ENCODE data around the gene IRAK4. TPM values are rescaled to one million over a fixed set of nuclear protein-coding genes. Genes with fewer than 3 reads are reported as not detected.
"Not testable (repeated sequence)": the region's sequence is repeated elsewhere in the genome, so short reads cannot be mapped to it uniquely, and the experiment has no call there.

Gene IRAK4
- total and polyA plus RNA-seq, 4 donors: 9.8 to 18.5 (median 11.3) TPM

DNA sequence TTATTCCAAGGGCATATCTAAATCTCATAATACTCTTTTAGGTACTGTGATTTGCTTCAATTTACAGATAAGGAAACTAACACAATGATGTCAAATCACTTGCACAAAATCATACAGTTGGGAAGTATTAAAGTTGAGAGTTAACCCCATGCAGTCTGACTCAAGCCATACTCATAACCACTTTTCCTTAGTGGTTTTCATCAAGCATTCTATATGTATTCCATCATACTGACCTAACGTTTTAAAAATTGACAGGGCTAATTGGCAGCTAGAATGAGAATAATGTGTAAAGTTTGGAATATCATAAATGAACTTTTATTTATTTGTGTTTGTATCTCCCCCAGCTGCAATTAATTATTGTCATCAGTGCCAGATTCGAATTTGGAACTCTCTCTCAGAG is 21.1 kb upstream of the IRAK4 start:
- no peaks in the 10 kb centered on the region for H3K9me3 ChIP-seq (ENCODE audit: control insufficient read depth, insufficient read depth, low read length)
- H3K4me3 ChIP-seq (ENCODE audit: low read depth, low read length): no peak overlapping the region
- H3K27me3 ChIP-seq (ENCODE audit: control insufficient read depth, insufficient read depth, low read length): no peaks in the 10 kb centered on the region
- no peak for DNase-seq (ENCODE audit: low read depth in 4 of 6, low spot score in 6 of 6)
- no peaks in the 10 kb centered on the region for H3K4me1 ChIP-seq (ENCODE audit: control insufficient read depth, insufficient read depth, low read length)
- H3K36me3 ChIP-seq (ENCODE audit: control insufficient read depth, insufficient read depth, low read length): peaks cover 4% of the 10 kb centered on the region
- H3K27ac ChIP-seq (ENCODE audit: low read depth, low read length): no peak overlapping the region
- WGBS (ENCODE audit: insufficient coverage): no CpG with 5 or more reads among the region's 2 CpGs

DNA sequence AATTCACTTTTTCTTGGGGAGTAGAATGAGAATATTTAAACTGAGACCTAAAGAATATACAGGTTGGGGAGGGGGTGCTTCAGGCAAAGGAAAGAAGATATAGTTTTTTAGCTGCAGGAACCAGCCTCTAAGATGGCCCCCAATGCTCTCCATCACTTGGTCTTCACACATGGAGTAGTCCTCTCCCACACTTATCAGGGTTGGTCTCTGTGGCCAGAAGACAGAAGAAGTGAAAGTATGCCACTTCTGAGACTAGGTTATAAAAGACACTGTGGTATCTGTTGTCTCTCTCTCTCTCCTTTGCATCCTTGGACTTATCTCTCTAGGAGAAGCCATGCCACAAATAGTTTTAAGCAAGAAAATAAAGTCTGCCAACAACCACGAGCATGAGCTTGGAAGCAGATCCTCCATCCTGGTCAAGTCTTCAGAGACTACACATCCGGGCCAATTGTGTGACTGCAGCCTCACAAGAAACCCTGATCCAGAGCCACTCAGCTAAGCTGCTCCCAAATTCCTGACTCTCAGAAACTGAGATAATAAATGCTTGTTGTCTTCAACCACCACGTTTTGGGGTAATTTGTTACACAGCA is 18.1 kb upstream of the IRAK4 start:
- Histone ChIP-seq H3K27me3 (ENCODE audit: control insufficient read depth, insufficient read depth, low read length) (no peaks in the 10 kb centered on the region), H3K36me3 (ENCODE audit: control insufficient read depth, insufficient read depth, low read length) (peaks cover 2% of the 10 kb centered on the region), H3K9me3 (ENCODE audit: control insufficient read depth, insufficient read depth, low read length) (no peaks in the 10 kb centered on the region), H3K4me1 (ENCODE audit: control insufficient read depth, insufficient read depth, low read length) (no peaks in the 10 kb centered on the region), H3K4me3 (ENCODE audit: low read depth, low read length) (no peak overlapping the region), H3K27ac (ENCODE audit: low read depth, low read length) (no peak overlapping the region)
- no peak for DNase-seq (ENCODE audit: low read depth in 4 of 6, low spot score in 6 of 6)
- 100% methylated on average over 1 of the region's 3 CpGs for WGBS (ENCODE audit: insufficient coverage)

- Histone ChIP-seq H3K27ac (ENCODE audit: low read depth, low read length) (no peak overlapping the region), H3K36me3 (ENCODE audit: control insufficient read depth, insufficient read depth, low read length) (no peaks in the 10 kb centered on the region), H3K9me3 (ENCODE audit: control insufficient read depth, insufficient read depth, low read length) (no peaks in the 10 kb centered on the region), H3K4me1 (ENCODE audit: control insufficient read depth, insufficient read depth, low read length) (no peaks in the 10 kb centered on the region), H3K4me3 (ENCODE audit: low read depth, low read length) (no peak overlapping the region), H3K27me3 (ENCODE audit: control insufficient read depth, insufficient read depth, low read length) (no peaks in the 10 kb centered on the region)
- no peak for DNase-seq (ENCODE audit: low read depth in 4 of 6, low spot score in 6 of 6)
Measured at GRCh38 chr12:43742106-43742505, 16.6 kb upstream of the IRAK4 start.

DNA sequence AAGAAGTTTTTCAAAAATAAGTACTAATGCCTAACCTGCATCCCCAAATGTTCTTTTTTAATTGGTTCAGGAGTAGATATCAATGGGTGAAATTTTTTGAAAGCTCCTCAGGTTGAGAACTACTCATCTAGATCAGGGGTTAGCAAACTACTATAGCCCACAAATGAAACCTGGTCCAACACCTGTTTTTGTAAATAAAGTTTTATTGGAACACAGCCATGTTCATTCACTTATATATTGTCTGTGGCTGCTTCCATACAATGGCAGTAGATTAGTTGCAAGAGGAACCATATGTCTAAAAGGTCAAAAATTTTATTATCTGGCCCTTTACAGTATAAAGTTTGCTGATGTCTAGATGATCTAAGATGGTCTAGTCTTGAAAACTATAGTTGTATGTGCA is 13.9 kb upstream of the IRAK4 start:
- no peaks in the 10 kb centered on the region for H3K27me3 ChIP-seq (ENCODE audit: control insufficient read depth, insufficient read depth, low read length)
- H3K36me3 ChIP-seq (ENCODE audit: control insufficient read depth, insufficient read depth, low read length): peaks cover 4% of the 10 kb centered on the region
- DNase-seq (ENCODE audit: low read depth in 4 of 6, low spot score in 6 of 6): no peak
- H3K4me1 ChIP-seq (ENCODE audit: control insufficient read depth, insufficient read depth, low read length): no peaks in the 10 kb centered on the region
- no peak overlapping the region for H3K27ac ChIP-seq (ENCODE audit: low read depth, low read length)
- H3K9me3 ChIP-seq (ENCODE audit: control insufficient read depth, insufficient read depth, low read length): no peaks in the 10 kb centered on the region
- no peak overlapping the region for H3K4me3 ChIP-seq (ENCODE audit: low read depth, low read length)

- Histone ChIP-seq H3K4me3 (ENCODE audit: low read depth, low read length) (no peak overlapping the region), H3K36me3 (ENCODE audit: control insufficient read depth, insufficient read depth, low read length) (peaks cover 4% of the 10 kb centered on the region), H3K27ac (ENCODE audit: low read depth, low read length) (no peak overlapping the region), H3K27me3 (ENCODE audit: control insufficient read depth, insufficient read depth, low read length) (no peaks in the 10 kb centered on the region), H3K4me1 (ENCODE audit: control insufficient read depth, insufficient read depth, low read length) (no peaks in the 10 kb centered on the region), H3K9me3 (ENCODE audit: control insufficient read depth, insufficient read depth, low read length) (no peaks in the 10 kb centered on the region)
- 100% methylated on average over 3 of the region's 5 CpGs for WGBS (ENCODE audit: insufficient coverage)
- DNase-seq (ENCODE audit: low read depth in 4 of 6, low spot score in 6 of 6): no peak
Measured at GRCh38 chr12:43749016-43749415, 9.7 kb upstream of the IRAK4 start.

- H3K27me3 ChIP-seq (ENCODE audit: control insufficient read depth, insufficient read depth, low read length): no peaks in the 10 kb centered on the region
- no peak overlapping the region for H3K27ac ChIP-seq (ENCODE audit: low read depth, low read length)
- H3K4me3 ChIP-seq (ENCODE audit: low read depth, low read length): no peak overlapping the region
- H3K36me3 ChIP-seq (ENCODE audit: control insufficient read depth, insufficient read depth, low read length): peaks cover 4% of the 10 kb centered on the region
- H3K9me3 ChIP-seq (ENCODE audit: control insufficient read depth, insufficient read depth, low read length): no peaks in the 10 kb centered on the region
- no CpG with 5 or more reads among the region's 3 CpGs for WGBS (ENCODE audit: insufficient coverage)
- no peaks in the 10 kb centered on the region for H3K4me1 ChIP-seq (ENCODE audit: control insufficient read depth, insufficient read depth, low read length)
- DNase-seq (ENCODE audit: low read depth in 4 of 6, low spot score in 6 of 6): no peak
Measured at GRCh38 chr12:43750814-43751213, 7.9 kb upstream of the IRAK4 start.

DNA sequence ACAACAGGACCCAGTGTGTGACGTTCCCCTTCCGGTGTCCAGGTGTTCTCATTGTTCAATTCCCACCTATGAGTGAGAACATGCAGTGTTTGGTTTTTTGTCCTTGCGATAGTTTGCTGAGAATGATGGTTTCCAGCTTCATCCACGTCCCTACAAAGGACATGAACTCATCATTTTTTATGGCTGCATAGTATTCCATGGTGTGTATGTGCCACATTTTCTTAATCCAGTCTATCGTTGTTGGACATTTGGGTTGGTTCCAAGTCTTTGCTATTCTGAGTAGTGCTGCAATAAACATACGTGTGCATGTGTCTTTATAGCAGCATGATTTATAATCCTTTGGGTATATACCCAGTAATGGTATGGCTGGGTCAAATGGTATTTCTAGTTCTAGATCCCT is 7.4 kb upstream of the IRAK4 start:
- not testable (repeated sequence) for DNase-seq (ENCODE audit: low read depth in 4 of 6, low spot score in 6 of 6); H3K9me3 ChIP-seq (ENCODE audit: control insufficient read depth, insufficient read depth, low read length); H3K4me3 ChIP-seq (ENCODE audit: low read depth, low read length); H3K27me3 ChIP-seq (ENCODE audit: control insufficient read depth, insufficient read depth, low read length); H3K36me3 ChIP-seq (ENCODE audit: control insufficient read depth, insufficient read depth, low read length); H3K4me1 ChIP-seq (ENCODE audit: control insufficient read depth, insufficient read depth, low read length); H3K27ac ChIP-seq (ENCODE audit: low read depth, low read length)
- no CpG with 5 or more reads among the region's 6 CpGs for WGBS (ENCODE audit: insufficient coverage)

- no peak for DNase-seq (ENCODE audit: low read depth in 4 of 6, low spot score in 6 of 6)
- peaks cover 2% of the 10 kb centered on the region for H3K36me3 ChIP-seq (ENCODE audit: control insufficient read depth, insufficient read depth, low read length)
- no peaks in the 10 kb centered on the region for H3K27me3 ChIP-seq (ENCODE audit: control insufficient read depth, insufficient read depth, low read length)
- H3K9me3 ChIP-seq (ENCODE audit: control insufficient read depth, insufficient read depth, low read length): no peaks in the 10 kb centered on the region
- WGBS (ENCODE audit: insufficient coverage): no CpG with 5 or more reads among the region's 3 CpGs
- H3K4me1 ChIP-seq (ENCODE audit: control insufficient read depth, insufficient read depth, low read length): no peaks in the 10 kb centered on the region
- H3K4me3 ChIP-seq (ENCODE audit: low read depth, low read length): no peak overlapping the region
- H3K27ac ChIP-seq (ENCODE audit: low read depth, low read length): no peak overlapping the region
Measured at GRCh38 chr12:43754015-43754414, 4.7 kb upstream of the IRAK4 start.

DNA sequence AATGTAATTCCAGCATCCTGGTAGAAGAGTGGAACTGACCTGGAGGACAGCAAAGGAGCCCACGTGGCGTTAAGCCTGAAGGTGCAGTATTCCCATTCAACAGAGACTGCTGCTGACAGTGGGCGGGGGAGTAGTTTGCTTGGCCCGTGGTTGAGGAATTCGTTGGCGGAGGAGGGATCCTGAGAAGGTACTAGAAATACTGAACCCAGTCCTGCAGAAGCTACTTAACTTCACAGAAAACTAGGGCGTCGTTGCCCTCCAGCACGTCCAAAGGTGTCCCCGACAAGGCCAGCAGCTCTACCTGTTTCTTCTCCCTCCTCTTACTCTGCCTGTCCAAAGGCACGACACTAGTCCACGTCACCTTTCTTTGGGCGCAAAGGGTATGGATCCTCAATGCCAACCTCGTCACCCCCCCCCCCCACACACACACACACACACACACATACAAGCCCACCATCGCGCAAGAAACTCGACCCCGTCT is 464 bp upstream of the IRAK4 start:
- 2% methylated on average over 12 of the region's 18 CpGs for WGBS (ENCODE audit: insufficient coverage)
- peak overlapping the region; percentile 92 for H3K4me3 ChIP-seq (ENCODE audit: low read depth, low read length)
- no peaks in the 10 kb centered on the region for H3K9me3 ChIP-seq (ENCODE audit: control insufficient read depth, insufficient read depth, low read length)
- H3K27me3 ChIP-seq (ENCODE audit: control insufficient read depth, insufficient read depth, low read length): no peaks in the 10 kb centered on the region
- H3K4me1 ChIP-seq (ENCODE audit: control insufficient read depth, insufficient read depth, low read length): peaks cover 7% of the 10 kb centered on the region
- peak in 2 of 6 donors; percentile 19 to 77 for DNase-seq (ENCODE audit: low read depth in 4 of 6, low spot score in 6 of 6)
- peak overlapping the region; percentile 17 for H3K27ac ChIP-seq (ENCODE audit: low read depth, low read length)
- H3K36me3 ChIP-seq (ENCODE audit: control insufficient read depth, insufficient read depth, low read length): no peaks in the 10 kb centered on the region

DNA sequence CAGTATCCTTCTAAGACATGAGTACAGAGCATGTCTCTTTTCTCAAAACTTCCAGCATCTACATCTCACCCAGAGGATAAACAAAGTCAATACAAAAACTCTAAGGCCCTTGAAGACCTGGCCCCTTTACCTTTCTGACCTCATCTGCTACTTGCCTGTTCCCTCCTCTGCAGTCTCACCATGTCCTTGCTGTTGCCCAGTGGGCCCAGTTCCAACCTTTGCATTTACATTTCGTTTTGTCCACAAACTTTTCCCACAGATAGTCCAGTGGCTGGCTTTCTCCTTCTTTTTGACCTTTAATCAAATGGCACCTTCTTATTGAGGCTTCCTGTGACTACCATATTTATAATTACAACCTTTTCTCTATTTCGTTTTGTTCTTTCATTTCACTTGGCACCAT is 1.6 kb downstream of the IRAK4 start:
- Histone ChIP-seq H3K36me3 (ENCODE audit: control insufficient read depth, insufficient read depth, low read length) (no peaks in the 10 kb centered on the region), H3K27ac (ENCODE audit: low read depth, low read length) (no peak overlapping the region), H3K27me3 (ENCODE audit: control insufficient read depth, insufficient read depth, low read length) (no peaks in the 10 kb centered on the region), H3K4me1 (ENCODE audit: control insufficient read depth, insufficient read depth, low read length) (peaks cover 7% of the 10 kb centered on the region), H3K9me3 (ENCODE audit: control insufficient read depth, insufficient read depth, low read length) (no peaks in the 10 kb centered on the region), H3K4me3 (ENCODE audit: low read depth, low read length) (no peak overlapping the region)
- no peak for DNase-seq (ENCODE audit: low read depth in 4 of 6, low spot score in 6 of 6)
- WGBS (ENCODE audit: insufficient coverage): 64% methylated on average over 1 of the region's 2 CpGs
